Upper lobe of left lung (tissue), 6 donors: ENCODE measurements around the gene RNASE7. TPM values are rescaled to one million over a fixed set of nuclear protein-coding genes. Genes with fewer than 3 reads are reported as not detected.

ENCODE experiments used
- ATAC-seq, 2 donors: fragments of 200-7000 bp; cut with Tn5 transposase; one replicate each; pipeline ENCODE4 v1.9.1; 2022; ENCODE audit warnings: mild to moderate bottlenecking in 2 of 2, moderate library complexity in 2 of 2; ENCODE audit not compliant: low FRiP score in 2 of 2
- DNase-seq, 2 donors: peaks; one replicate each; pipeline ENCODE4 v3.0.0-alpha.2; 2019 to 2020
- H3K27ac ChIP-seq, 4 donors: fragments of 200-600 bp; sonication (generic); one replicate each; pipeline ENCODE4 v1.5.1; 2016 to 2019
- H3K27me3 ChIP-seq, 4 donors: fragments of 200-600 bp; sonication (generic); one replicate each; pipeline ENCODE4 v1.5.1; 2017 to 2019
- H3K36me3 ChIP-seq, 4 donors: fragments of 200-600 bp; sonication (generic); one replicate each; pipeline ENCODE4 v1.5.1; 2016 to 2019
- H3K4me1 ChIP-seq, 4 donors: fragments of 200-600 bp; sonication (generic); one replicate each; pipeline ENCODE4 v1.5.1; 2018 to 2019
- H3K4me3 ChIP-seq, 4 donors: fragments of 200-600 bp; sonication (generic); one replicate each; pipeline ENCODE4 v1.5.1; 2017 to 2019; ENCODE audit warnings: mild to moderate bottlenecking in 2 of 4, moderate library complexity in 1 of 4
- H3K9me3 ChIP-seq, 4 donors: fragments of 200-600 bp; sonication (generic); one replicate each; pipeline ENCODE4 v1.5.1; 2018 to 2019
- CTCF ChIP-seq, 6 experiments: fragments of 450-650 bp in 4 of 6; fragments of 200-600 bp in 2 of 6; sonication (generic) in 2 of 6; IDR thresholded peaks; one replicate each; pipeline ENCODE4 v1.5.1; 2016 to 2019; ENCODE audit warnings: antibody characterized with exemption in 6 of 6
- EP300 ChIP-seq, 4 donors: sonication (generic); formaldehyde crosslinking; IDR thresholded peaks; one replicate each; pipeline ENCODE4 v1.5.1; 2017; ENCODE audit warnings: antibody characterized with exemption in 4 of 4, control low read depth in 2 of 4
- POLR2A ChIP-seq, 4 donors: fragments of 450-650 bp; IDR thresholded peaks; one replicate each; pipeline ENCODE4 v1.5.1; 2016 to 2017; ENCODE audit warnings: antibody characterized with exemption in 4 of 4, mild to moderate bottlenecking in 2 of 4
- POLR2AphosphoS5 ChIP-seq, 2 donors: sonication (generic); formaldehyde crosslinking; IDR thresholded peaks; one replicate each; pipeline ENCODE4 v1.5.1; 2017; ENCODE audit warnings: antibody characterized with exemption in 2 of 2
- WGBS, 2 donors: methylation state at CpG; one replicate each; pipeline ENCODE4 v1.1.5; 2017 to 2018; 5-methylcytosine and 5-hydroxymethylcytosine counted together
- total RNA-seq, 6 donors: library from RNA; depleted of rRNA in 4 of 6; stranded (reverse); fragments of >200 nt in 4 of 6; gene quantifications; one replicate each; pipeline versions ENCODE4 v1.1.0 to v1.2.1, GENCODE V29; 2016 to 2021
- donor health status: DM: no; HTN: no; CAD: no; lungs with moderate emphysema.
- donor health status: DM: no; HTN: yes; CAD: no; lungs with severe emphysema.

RNASE7 gene
- total RNA-seq, 6 donors from 2014 or later = not detected

GRCh38 chr14:21072031-21072473, 29.9 kb downstream of the RNASE7 start:
- DNase-seq = no peak
- ATAC-seq = peak in 1 of 2 donors; percentile 63
- Histone ChIP-seq H3K27ac (peak overlapping the region; percentile 86 to 96 (median 92)), H3K27me3 (no peaks in the 10 kb centered on the region), H3K36me3 (peaks cover 0 to 39% (median 19%) of the 10 kb centered on the region in 4 donors), H3K4me1 (peaks cover 31 to 46% (median 40%) of the 10 kb centered on the region in 4 donors), H3K4me3 (peak overlapping the region; percentile 74 to 84 (median 77)), H3K9me3 (no peaks in the 10 kb centered on the region)
- WGBS, 2 donors = 25 to 37% methylated on average over 4 of the region's 4 CpGs
- TF ChIP-seq CTCF (IDR thresholded peaks at IDR 0.05) = no peak
- TF ChIP-seq POLR2AphosphoS5 (IDR thresholded peaks at IDR 0.05) = no peak
- TF ChIP-seq EP300 (IDR thresholded peaks at IDR 0.05) = no peak
- no peak for TF ChIP-seq POLR2A (IDR thresholded peaks at IDR 0.05)

GRCh38 chr14:21072781-21073339, 30.7 kb downstream of the RNASE7 start:
- Histone ChIP-seq H3K4me1 (peaks cover 31 to 46% (median 40%) of the 10 kb centered on the region in 4 donors), H3K27ac (peak overlapping the region in 3 of 4 donors; percentile 19 to 96 (median 92)), H3K9me3 (no peaks in the 10 kb centered on the region), H3K4me3 (no peak overlapping the region), H3K27me3 (no peaks in the 10 kb centered on the region), H3K36me3 (peaks cover 0 to 46% (median 19%) of the 10 kb centered on the region in 4 donors)
- ATAC-seq (no peak), DNase-seq (no peak)
- 80 to 95% methylated on average over 6 to 9 of the region's 9 CpGs for WGBS, 2 donors
- TF ChIP-seq POLR2A (IDR thresholded peaks at IDR 0.05) (no peak), POLR2AphosphoS5 (IDR thresholded peaks at IDR 0.05) (no peak), EP300 (IDR thresholded peaks at IDR 0.05) (no peak), CTCF (IDR thresholded peaks at IDR 0.05) (no peak)

GRCh38 chr14:21073921-21074320, 31.8 kb downstream of the RNASE7 start:
- Histone ChIP-seq H3K4me1 (peaks cover 26 to 39% (median 34%) of the 10 kb centered on the region in 4 donors), H3K27ac (peak overlapping the region in 1 of 4 donors; percentile 34), H3K9me3 (no peaks in the 10 kb centered on the region), H3K4me3 (no peak overlapping the region), H3K36me3 (peaks cover 0 to 56% (median 29%) of the 10 kb centered on the region in 4 donors), H3K27me3 (no peaks in the 10 kb centered on the region)
- TF ChIP-seq POLR2AphosphoS5 (IDR thresholded peaks at IDR 0.05) (no peak), POLR2A (IDR thresholded peaks at IDR 0.05) (no peak), CTCF (IDR thresholded peaks at IDR 0.05) (no peak), EP300 (IDR thresholded peaks at IDR 0.05) (no peak)
- ATAC-seq (no peak), DNase-seq (no peak)
- WGBS, 2 donors = 93 to 100% methylated on average over 1 to 5 of the region's 9 CpGs

- WGBS, 2 donors = 90 to 91% methylated on average over 8 to 24 of the region's 26 CpGs
- H3K27ac ChIP-seq = no peak overlapping the region
- H3K27me3 ChIP-seq = no peaks in the 10 kb centered on the region
- ATAC-seq = no peak
- TF ChIP-seq POLR2A (IDR thresholded peaks at IDR 0.05) (no peak), EP300 (IDR thresholded peaks at IDR 0.05) (no peak), CTCF (IDR thresholded peaks at IDR 0.05) (no peak), POLR2AphosphoS5 (IDR thresholded peaks at IDR 0.05) (no peak)
- no peak overlapping the region for H3K4me3 ChIP-seq
- H3K9me3 ChIP-seq = no peaks in the 10 kb centered on the region
- H3K4me1 ChIP-seq = peaks cover 19 to 32% (median 27%) of the 10 kb centered on the region in 4 donors
- DNase-seq = peak in 1 of 2 donors; percentile 76
- peaks cover 0 to 63% (median 36%) of the 10 kb centered on the region in 4 donors for H3K36me3 ChIP-seq
These were observed 32.5 kb downstream of the RNASE7 start for GRCh38 chr14:21074398-21075272.
